ENCODE results near the gene ABO. TPM values are rescaled to one million over a fixed set of nuclear protein-coding genes. Genes with fewer than 3 reads are reported as not detected.

Gene ABO
- total RNA-seq, 1 experiment from 2014 or later, result 1.2 TPM

DNA sequence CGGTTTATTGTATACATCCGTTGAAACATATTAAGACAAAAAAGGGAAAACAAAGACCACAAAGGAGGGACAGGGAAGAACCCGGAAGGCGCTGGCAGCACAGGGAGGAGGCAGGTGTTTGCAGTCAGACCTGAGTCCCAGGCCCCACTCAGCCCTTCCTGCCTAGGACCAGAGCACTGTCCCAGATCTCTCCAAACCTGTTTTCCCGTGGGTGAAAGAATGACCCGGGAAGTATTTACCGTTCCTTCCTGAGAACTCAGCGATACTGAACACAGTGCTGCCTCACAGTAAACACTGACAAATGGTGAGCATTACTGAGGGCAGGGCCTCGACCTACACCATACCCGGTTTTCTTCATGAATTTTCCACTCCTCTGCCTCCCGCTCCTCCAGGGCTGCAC, 1.2 kb downstream of the ABO start (continued):
- TF ChIP-seq, protein P1, sequence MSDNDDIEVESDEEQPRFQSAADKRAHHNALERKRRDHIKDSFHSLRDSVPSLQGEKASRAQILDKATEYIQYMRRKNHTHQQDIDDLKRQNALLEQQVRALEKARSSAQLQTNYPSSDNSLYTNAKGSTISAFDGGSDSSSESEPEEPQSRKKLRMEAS (IDR thresholded peaks at IDR 0.05), result no peak
- TF ChIP-seq JUND (IDR thresholded peaks at IDR 0.05) (no peak), POLR2AphosphoS5 (IDR thresholded peaks at IDR 0.05; ENCODE audit: low read depth, low read length) (no peak), FOSL1 (IDR thresholded peaks at IDR 0.05; ENCODE audit: low read depth) (no peak), SRF (IDR thresholded peaks at IDR 0.05; ENCODE audit: low read depth) (no peak)

DNA sequence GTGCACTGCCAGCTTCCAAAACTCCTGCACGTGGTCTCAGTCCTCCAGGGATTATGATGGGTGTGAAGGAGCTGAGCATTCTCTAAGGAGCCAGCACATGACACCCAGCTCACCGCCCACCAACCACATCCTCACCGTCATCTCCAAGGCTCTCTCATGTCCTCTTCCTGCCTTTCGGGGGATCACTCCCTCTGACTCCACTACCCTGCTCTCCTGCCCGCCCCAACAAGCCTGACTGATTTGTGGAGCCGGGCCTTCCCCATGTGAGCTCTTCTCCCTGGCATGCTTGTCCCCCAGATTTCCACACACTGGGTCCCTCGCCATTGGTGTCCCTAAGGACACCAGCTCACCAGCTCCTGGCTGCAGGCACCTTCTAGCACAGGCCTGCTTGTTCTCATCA, 1.9 kb downstream of the ABO start:
- no peaks in the 10 kb centered on the region for H3K9me2 ChIP-seq (ENCODE audit: insufficient read depth)
- H3K27me3 ChIP-seq (ENCODE audit: insufficient read depth, low read length), result no peaks in the 10 kb centered on the region
- BruUV-seq (replicated peaks), result no TSS peak

More for the DNA sequence above, 1.9 kb downstream of the ABO start:
- H3K36me3 ChIP-seq (ENCODE audit: control insufficient read depth in 1 of 2, insufficient read depth in 2 of 2, low read length in 2 of 2), result no peaks in the 10 kb centered on the region
- peaks cover 0 to 5% of the 10 kb centered on the region in 2 experiments; a peak in 1 of 4 replicates for H3K4me1 ChIP-seq (ENCODE audit: control insufficient read depth in 1 of 2, insufficient read depth in 2 of 2, low read length in 2 of 2)
- no peak overlapping the region for H2AFZ ChIP-seq (ENCODE audit: low read depth, low read length, poor library complexity, severe bottlenecking)
- H3K79me2 ChIP-seq (ENCODE audit: insufficient read depth, low read length), result no peaks in the 10 kb centered on the region
- no peak overlapping the region for H3K27ac ChIP-seq (ENCODE audit: low read depth, low read length)
- TF ChIP-seq SIN3A (IDR thresholded peaks at IDR 0.05; ENCODE audit: low read depth), result no peak
- TF ChIP-seq, protein P2, sequence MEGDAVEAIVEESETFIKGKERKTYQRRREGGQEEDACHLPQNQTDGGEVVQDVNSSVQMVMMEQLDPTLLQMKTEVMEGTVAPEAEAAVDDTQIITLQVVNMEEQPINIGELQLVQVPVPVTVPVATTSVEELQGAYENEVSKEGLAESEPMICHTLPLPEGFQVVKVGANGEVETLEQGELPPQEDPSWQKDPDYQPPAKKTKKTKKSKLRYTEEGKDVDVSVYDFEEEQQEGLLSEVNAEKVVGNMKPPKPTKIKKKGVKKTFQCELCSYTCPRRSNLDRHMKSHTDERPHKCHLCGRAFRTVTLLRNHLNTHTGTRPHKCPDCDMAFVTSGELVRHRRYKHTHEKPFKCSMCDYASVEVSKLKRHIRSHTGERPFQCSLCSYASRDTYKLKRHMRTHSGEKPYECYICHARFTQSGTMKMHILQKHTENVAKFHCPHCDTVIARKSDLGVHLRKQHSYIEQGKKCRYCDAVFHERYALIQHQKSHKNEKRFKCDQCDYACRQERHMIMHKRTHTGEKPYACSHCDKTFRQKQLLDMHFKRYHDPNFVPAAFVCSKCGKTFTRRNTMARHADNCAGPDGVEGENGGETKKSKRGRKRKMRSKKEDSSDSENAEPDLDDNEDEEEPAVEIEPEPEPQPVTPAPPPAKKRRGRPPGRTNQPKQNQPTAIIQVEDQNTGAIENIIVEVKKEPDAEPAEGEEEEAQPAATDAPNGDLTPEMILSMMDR (IDR thresholded peaks at IDR 0.05 in 2 of 3, conservative IDR thresholded peaks at IDR 0.05 in 1 of 3; ENCODE audit: borderline replicate concordance in 1 of 3, insufficient read depth in 1 of 3, low read depth in 2 of 3, low read length in 2 of 3), result no peak
- no peak for TF ChIP-seq POLR2AphosphoS5 (IDR thresholded peaks at IDR 0.05; ENCODE audit: low read depth, low read length)
- no peak for TF ChIP-seq EGR1 (IDR thresholded peaks at IDR 0.05; ENCODE audit: low read depth)
- no peak for TF ChIP-seq EZH2phosphoT487 (IDR thresholded peaks at IDR 0.05; ENCODE audit: borderline replicate concordance)
- TF ChIP-seq ZNF274 (IDR thresholded peaks at IDR 0.05; ENCODE audit: low read depth, low read length), result no peak
- TF ChIP-seq, protein P1 (IDR thresholded peaks at IDR 0.05), result no peak
- no peaks in the 10 kb centered on the region for H3K9me3 ChIP-seq (ENCODE audit: control insufficient read depth in 1 of 2, insufficient read depth in 1 of 2, low read depth in 1 of 2, low read length in 2 of 2)
- DNase-seq (ENCODE audit: low read depth, low spot score) (no peak), ATAC-seq (no peak)
- H3K4me3 ChIP-seq (replicated peaks in 1 of 2; ENCODE audit: low read depth in 1 of 2, low read length in 2 of 2), result no peak overlapping the region
- H4K20me1 ChIP-seq (ENCODE audit: insufficient read depth), result no peaks in the 10 kb centered on the region
- no peak overlapping the region for H3K4me2 ChIP-seq (ENCODE audit: low read length)
- ChIA-PET POLR2A (no interaction called here), RAD21 (ENCODE audit: low non-redundant PET in 1 of 2, low total read pairs in 2 of 2, uncharacterized antibody in 2 of 2, unreplicated experiment in 2 of 2) (no interaction called here), CTCF (interaction anchor here (2.1 kb wide), 1 partner anchor 34 kb away, joined by 4 read pairs; no protein-coding TSS in a partner anchor)
- intact Hi-C loops (cut with micrococcal nuclease), result no loop called here
- no peak overlapping the region for H3K9ac ChIP-seq (ENCODE audit: low read length)

Measured in HCT116 (cell line).